Measurements from ENCODE around the gene TAS2R13. TPM values are rescaled to one million over a fixed set of nuclear protein-coding genes. Genes with fewer than 3 reads are reported as not detected.

The TAS2R13 gene
- total and polyA plus RNA-seq, 2 donors = 0.05 to 0.52 TPM

Other genes with a start within 250 kb of the TAS2R13 start
- 0.33 TPM for gene STYK1, start 235.5 kb downstream of the TAS2R13 start, total RNA-seq
- gene STYK1, start 235.5 kb downstream of the TAS2R13 start, polyA plus RNA-seq = 0.62 TPM
- gene YBX3, start 186.2 kb downstream of the TAS2R13 start, total RNA-seq = 36.6 TPM
- gene YBX3, start 186.2 kb downstream of the TAS2R13 start, polyA plus RNA-seq = 446 TPM
- not detected for gene TAS2R7, start 106.9 kb downstream of the TAS2R13 start, total RNA-seq
- not detected for gene TAS2R7, start 106.9 kb downstream of the TAS2R13 start, polyA plus RNA-seq
- gene TAS2R8, start 102.3 kb downstream of the TAS2R13 start, total RNA-seq = not detected
- not detected for gene TAS2R8, start 102.3 kb downstream of the TAS2R13 start, polyA plus RNA-seq
- not detected for gene TAS2R9, start 99.4 kb downstream of the TAS2R13 start, total RNA-seq
- not detected for gene TAS2R9, start 99.4 kb downstream of the TAS2R13 start, polyA plus RNA-seq
- 0.47 TPM for gene TAS2R10, start 83.2 kb downstream of the TAS2R13 start, total RNA-seq
- gene TAS2R10, start 83.2 kb downstream of the TAS2R13 start, polyA plus RNA-seq = 0.21 TPM
- gene PRR4, start 60.1 kb downstream of the TAS2R13 start, total RNA-seq = 1.5 TPM
- gene PRR4, start 60.1 kb downstream of the TAS2R13 start, polyA plus RNA-seq = 6.4 TPM
- gene PRH1, start 25.3 kb downstream of the TAS2R13 start, total RNA-seq = 18.7 TPM
- 7.4 TPM for gene PRH1, start 25.3 kb downstream of the TAS2R13 start, polyA plus RNA-seq
- gene PRH2, start 19.7 kb upstream of the TAS2R13 start, total RNA-seq = 0.80 TPM
- gene PRH2, start 19.7 kb upstream of the TAS2R13 start, polyA plus RNA-seq = 1.1 TPM
- gene TAS2R14, start 29.7 kb upstream of the TAS2R13 start, total RNA-seq = 1.0 TPM
- gene TAS2R14, start 29.7 kb upstream of the TAS2R13 start, polyA plus RNA-seq = 5.3 TPM
- 0.47 TPM for gene TAS2R50, start 77.3 kb upstream of the TAS2R13 start, total RNA-seq
- not detected for gene TAS2R50, start 77.3 kb upstream of the TAS2R13 start, polyA plus RNA-seq
- gene TAS2R20, start 88.7 kb upstream of the TAS2R13 start, total RNA-seq = 0.76 TPM
- 0.30 TPM for gene TAS2R20, start 88.7 kb upstream of the TAS2R13 start, polyA plus RNA-seq
- gene TAS2R19, start 113.1 kb upstream of the TAS2R13 start, total RNA-seq = 2.0 TPM
- gene TAS2R19, start 113.1 kb upstream of the TAS2R13 start, polyA plus RNA-seq = 1.6 TPM
- gene TAS2R31, start 121.8 kb upstream of the TAS2R13 start, total RNA-seq = 2.0 TPM
- gene TAS2R31, start 121.8 kb upstream of the TAS2R13 start, polyA plus RNA-seq = 0.75 TPM
- 0.61 TPM for gene TAS2R46, start 152.7 kb upstream of the TAS2R13 start, total RNA-seq
- gene TAS2R46, start 152.7 kb upstream of the TAS2R13 start, polyA plus RNA-seq = 0.05 TPM
- 0.94 TPM for gene TAS2R43, start 182.8 kb upstream of the TAS2R13 start, total RNA-seq
- gene TAS2R43, start 182.8 kb upstream of the TAS2R13 start, polyA plus RNA-seq = 0.14 TPM
- gene TAS2R30, start 225.1 kb upstream of the TAS2R13 start, total RNA-seq = 1.7 TPM
- gene TAS2R30, start 225.1 kb upstream of the TAS2R13 start, polyA plus RNA-seq = 0.14 TPM